ENCODE measurements around the gene RFPL3.
"Not testable (repeated sequence)": the region's sequence is repeated elsewhere in the genome, so short reads cannot be mapped to it uniquely, and the experiment has no call there.

The RFPL3 gene

GRCh38 chr22:32360096-32360495 is 2.4 kb downstream of the RFPL3 start:
- H3K27me3 ChIP-seq (ENCODE audit: insufficient read depth, low read length); H3K4me3 ChIP-seq (ENCODE audit: low read length): not testable (repeated sequence)

GRCh38 chr22:32361257-32361656 is 3.6 kb downstream of the RFPL3 start:
- Histone ChIP-seq H3K9me3 (ENCODE audit: insufficient read depth, low read depth, low read length) (no peaks in the 10 kb centered on the region), H3K27me3 (ENCODE audit: insufficient read depth, low read length) (peaks cover 8% of the 10 kb centered on the region; the same call in 1 of the 2 replicates), H3K9ac (ENCODE audit: low read depth, low read length) (no peak overlapping the region), H3K27ac (ENCODE audit: low read length) (no peak overlapping the region), H3K4me1 (ENCODE audit: insufficient read depth, low read length) (peaks cover under 1% of the 10 kb centered on the region; the same call in 1 of the 2 replicates), H3K36me3 (ENCODE audit: insufficient read depth, low read depth, low read length) (no peaks in the 10 kb centered on the region), H3K4me3 (ENCODE audit: low read length) (no peak overlapping the region)

More at GRCh38 chr22:32360096-32360495, 2.4 kb downstream of the RFPL3 start:
- H3K36me3 ChIP-seq (ENCODE audit: insufficient read depth, low read depth, low read length); H3K9ac ChIP-seq (ENCODE audit: low read depth, low read length); H3K4me1 ChIP-seq (ENCODE audit: insufficient read depth, low read length); H3K9me3 ChIP-seq (ENCODE audit: insufficient read depth, low read depth, low read length); H3K27ac ChIP-seq (ENCODE audit: low read length): not testable (repeated sequence)

- Histone ChIP-seq H3K27ac (ENCODE audit: low read length) (no peak overlapping the region), H3K4me3 (ENCODE audit: low read length) (no peak overlapping the region), H3K9ac (ENCODE audit: low read depth, low read length) (no peak overlapping the region), H3K27me3 (ENCODE audit: insufficient read depth, low read length) (peaks cover 8% of the 10 kb centered on the region; the same call in 1 of the 2 replicates), H3K9me3 (ENCODE audit: insufficient read depth, low read depth, low read length) (no peaks in the 10 kb centered on the region), H3K4me1 (ENCODE audit: insufficient read depth, low read length) (no peaks in the 10 kb centered on the region), H3K36me3 (ENCODE audit: insufficient read depth, low read depth, low read length) (no peaks in the 10 kb centered on the region)
Observed at GRCh38 chr22:32364210-32364609, 6.5 kb downstream of the RFPL3 start.

GRCh38 chr22:32375678-32376450 is 18.2 kb downstream of the RFPL3 start:
- no peak overlapping the region for H3K9ac ChIP-seq (ENCODE audit: low read depth, low read length)
- no peaks in the 10 kb centered on the region for H3K27me3 ChIP-seq (ENCODE audit: insufficient read depth, low read length)
- H3K4me1 ChIP-seq (ENCODE audit: insufficient read depth, low read length) = no peaks in the 10 kb centered on the region; the same call in 1 of the 2 replicates
- no peaks in the 10 kb centered on the region for H3K9me3 ChIP-seq (ENCODE audit: insufficient read depth, low read depth, low read length)
- no peak overlapping the region for H3K4me3 ChIP-seq (ENCODE audit: low read length)
- H3K36me3 ChIP-seq (ENCODE audit: insufficient read depth, low read depth, low read length) = no peaks in the 10 kb centered on the region
- no peak overlapping the region for H3K27ac ChIP-seq (ENCODE audit: low read length)

GRCh38 chr22:32376681-32377080 is 19.0 kb downstream of the RFPL3 start:
- no peak overlapping the region for H3K9ac ChIP-seq (ENCODE audit: low read depth, low read length)
- H3K4me1 ChIP-seq (ENCODE audit: insufficient read depth, low read length) = no peaks in the 10 kb centered on the region; the same call in 1 of the 2 replicates
- H3K27me3 ChIP-seq (ENCODE audit: insufficient read depth, low read length) = no peaks in the 10 kb centered on the region
- H3K36me3 ChIP-seq (ENCODE audit: insufficient read depth, low read depth, low read length) = no peaks in the 10 kb centered on the region
- no peak overlapping the region for H3K27ac ChIP-seq (ENCODE audit: low read length)
- H3K9me3 ChIP-seq (ENCODE audit: insufficient read depth, low read depth, low read length) = no peaks in the 10 kb centered on the region
- no peak overlapping the region for H3K4me3 ChIP-seq (ENCODE audit: low read length)

- H3K27ac ChIP-seq (ENCODE audit: low read length) = no peak overlapping the region
- no peaks in the 10 kb centered on the region for H3K36me3 ChIP-seq (ENCODE audit: insufficient read depth, low read depth, low read length)
- no peak overlapping the region for H3K4me3 ChIP-seq (ENCODE audit: low read length)
- H3K4me1 ChIP-seq (ENCODE audit: insufficient read depth, low read length) = no peaks in the 10 kb centered on the region; the same call in 1 of the 2 replicates
- H3K9me3 ChIP-seq (ENCODE audit: insufficient read depth, low read depth, low read length) = no peaks in the 10 kb centered on the region
- no peaks in the 10 kb centered on the region for H3K27me3 ChIP-seq (ENCODE audit: insufficient read depth, low read length)
- no peak overlapping the region for H3K9ac ChIP-seq (ENCODE audit: low read depth, low read length)
Observed at GRCh38 chr22:32378707-32379272, 21.1 kb downstream of the RFPL3 start.

GRCh38 chr22:32380991-32381390 is 23.3 kb downstream of the RFPL3 start:
- no peaks in the 10 kb centered on the region for H3K9me3 ChIP-seq (ENCODE audit: insufficient read depth, low read depth, low read length)
- H3K27ac ChIP-seq (ENCODE audit: low read length) = no peak overlapping the region
- H3K27me3 ChIP-seq (ENCODE audit: insufficient read depth, low read length) = no peaks in the 10 kb centered on the region
- H3K9ac ChIP-seq (ENCODE audit: low read depth, low read length) = no peak overlapping the region
- H3K36me3 ChIP-seq (ENCODE audit: insufficient read depth, low read depth, low read length) = peaks cover 9% of the 10 kb centered on the region
- H3K4me1 ChIP-seq (ENCODE audit: insufficient read depth, low read length) = no peaks in the 10 kb centered on the region; the same call in 1 of the 2 replicates
- no peak overlapping the region for H3K4me3 ChIP-seq (ENCODE audit: low read length)

- Histone ChIP-seq H3K9me3 (ENCODE audit: insufficient read depth, low read depth, low read length) (no peaks in the 10 kb centered on the region), H3K9ac (ENCODE audit: low read depth, low read length) (no peak overlapping the region), H3K4me1 (ENCODE audit: insufficient read depth, low read length) (no peaks in the 10 kb centered on the region; the same call in 1 of the 2 replicates), H3K27ac (ENCODE audit: low read length) (no peak overlapping the region), H3K36me3 (ENCODE audit: insufficient read depth, low read depth, low read length) (peaks cover 49% of the 10 kb centered on the region), H3K4me3 (ENCODE audit: low read length) (no peak overlapping the region), H3K27me3 (ENCODE audit: insufficient read depth, low read length) (no peaks in the 10 kb centered on the region)
Observed at GRCh38 chr22:32385681-32386080, 28.0 kb downstream of the RFPL3 start.

- Histone ChIP-seq H3K36me3 (ENCODE audit: insufficient read depth, low read depth, low read length) (peaks cover 89% of the 10 kb centered on the region), H3K9ac (ENCODE audit: low read depth, low read length) (no peak overlapping the region), H3K4me3 (ENCODE audit: low read length) (no peak overlapping the region), H3K27me3 (ENCODE audit: insufficient read depth, low read length) (no peaks in the 10 kb centered on the region), H3K4me1 (ENCODE audit: insufficient read depth, low read length) (no peaks in the 10 kb centered on the region), H3K27ac (ENCODE audit: low read length) (no peak overlapping the region), H3K9me3 (ENCODE audit: insufficient read depth, low read depth, low read length) (no peaks in the 10 kb centered on the region)
Observed at GRCh38 chr22:32389685-32390084, 32.0 kb downstream of the RFPL3 start.

- H3K36me3 ChIP-seq (ENCODE audit: insufficient read depth, low read depth, low read length) = peaks cover 99% of the 10 kb centered on the region
- H3K4me3 ChIP-seq (ENCODE audit: low read length) = no peak overlapping the region
- H3K4me1 ChIP-seq (ENCODE audit: insufficient read depth, low read length) = no peaks in the 10 kb centered on the region
- H3K9me3 ChIP-seq (ENCODE audit: insufficient read depth, low read depth, low read length) = no peaks in the 10 kb centered on the region
- no peak overlapping the region for H3K9ac ChIP-seq (ENCODE audit: low read depth, low read length)
- H3K27ac ChIP-seq (ENCODE audit: low read length) = no peak overlapping the region
- H3K27me3 ChIP-seq (ENCODE audit: insufficient read depth, low read length) = no peaks in the 10 kb centered on the region
Observed at GRCh38 chr22:32395107-32395506, 37.4 kb downstream of the RFPL3 start.

GRCh38 chr22:32396255-32396654 is 38.6 kb downstream of the RFPL3 start:
- no peak overlapping the region for H3K4me3 ChIP-seq (ENCODE audit: low read length)
- no peaks in the 10 kb centered on the region for H3K4me1 ChIP-seq (ENCODE audit: insufficient read depth, low read length)
- H3K9me3 ChIP-seq (ENCODE audit: insufficient read depth, low read depth, low read length) = no peaks in the 10 kb centered on the region
- H3K36me3 ChIP-seq (ENCODE audit: insufficient read depth, low read depth, low read length) = peaks cover 100% of the 10 kb centered on the region
- H3K27ac ChIP-seq (ENCODE audit: low read length) = no peak overlapping the region
- H3K9ac ChIP-seq (ENCODE audit: low read depth, low read length) = no peak overlapping the region
- no peaks in the 10 kb centered on the region for H3K27me3 ChIP-seq (ENCODE audit: insufficient read depth, low read length)

- H3K27me3 ChIP-seq (ENCODE audit: insufficient read depth, low read length) = no peaks in the 10 kb centered on the region
- H3K4me3 ChIP-seq (ENCODE audit: low read length) = no peak overlapping the region
- H3K36me3 ChIP-seq (ENCODE audit: insufficient read depth, low read depth, low read length) = peaks cover 100% of the 10 kb centered on the region
- H3K27ac ChIP-seq (ENCODE audit: low read length) = no peak overlapping the region
- no peaks in the 10 kb centered on the region for H3K9me3 ChIP-seq (ENCODE audit: insufficient read depth, low read depth, low read length)
- no peaks in the 10 kb centered on the region for H3K4me1 ChIP-seq (ENCODE audit: insufficient read depth, low read length)
- no peak overlapping the region for H3K9ac ChIP-seq (ENCODE audit: low read depth, low read length)
Observed at GRCh38 chr22:32396746-32397145, 39.1 kb downstream of the RFPL3 start.

Measured in iPS-20b (cell line).